DMS153 treated with DMSO at 0.1 percent for 48 hours (cell line): ENCODE data around the gene MED1.

Source experiments
- DNase-seq: peaks from one replicate; lab custom pipeline; 2025; ENCODE audit not compliant: unreplicated experiment; lab: John Stamatoyannopoulos, UW

The MED1 gene

DNA sequence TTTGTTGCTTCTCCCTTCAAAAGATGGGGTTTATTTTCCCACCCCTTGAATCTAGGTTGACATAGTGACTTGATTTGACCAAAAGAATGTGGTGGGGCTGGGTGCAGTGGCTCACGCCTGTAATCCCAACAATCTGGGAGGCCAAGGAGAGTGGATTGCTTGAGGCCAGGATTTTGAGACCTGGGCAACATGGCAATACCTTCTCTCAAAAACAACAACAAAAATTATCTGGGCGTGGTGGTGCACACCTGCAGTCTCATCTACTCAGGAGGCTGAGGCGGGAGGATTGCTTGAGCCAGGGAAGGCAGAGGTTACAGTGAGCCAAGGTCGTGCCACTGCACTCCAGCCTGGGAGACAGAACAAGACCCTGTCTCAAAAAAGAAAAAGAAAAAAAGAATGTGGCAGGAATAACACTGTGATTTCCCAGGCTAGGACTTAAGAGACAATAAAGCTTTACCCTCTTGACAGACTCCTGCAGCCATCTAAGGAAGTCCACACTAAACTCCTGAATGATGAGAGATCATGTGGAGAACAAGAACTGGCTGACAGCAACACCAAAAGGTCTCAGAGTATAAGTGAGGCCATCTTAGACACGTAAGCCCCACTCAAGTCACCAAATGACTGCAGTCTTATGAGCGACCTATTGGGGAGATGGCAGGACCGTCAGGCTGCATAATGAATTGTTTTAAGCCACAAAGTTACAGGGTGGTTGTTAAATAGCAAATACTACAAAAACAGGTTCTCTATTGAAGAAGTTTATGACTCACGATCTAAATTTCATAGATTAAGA, 86.6 kb downstream of the MED1 start:
- no peak for DNase-seq

DNA sequence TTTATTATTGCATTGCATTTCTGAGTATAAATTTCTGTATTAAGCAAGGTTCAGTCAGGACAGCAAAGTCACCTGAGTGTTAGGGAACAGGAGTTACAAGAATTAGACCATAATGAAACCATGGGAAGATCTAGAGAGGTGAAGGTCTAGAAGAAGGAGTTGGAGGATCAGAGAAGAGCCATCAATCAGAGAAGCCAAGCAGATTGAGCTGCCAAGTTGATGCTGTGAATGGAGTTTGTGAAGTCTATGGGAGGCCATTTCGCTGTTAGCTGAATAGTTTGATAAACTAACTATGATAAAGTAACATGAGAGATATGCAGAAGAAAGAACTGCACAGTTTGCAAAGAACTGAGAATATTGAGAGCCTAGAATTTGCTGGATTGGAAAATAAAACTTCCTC, 90.0 kb downstream of the MED1 start:
- no peak for DNase-seq

DNA sequence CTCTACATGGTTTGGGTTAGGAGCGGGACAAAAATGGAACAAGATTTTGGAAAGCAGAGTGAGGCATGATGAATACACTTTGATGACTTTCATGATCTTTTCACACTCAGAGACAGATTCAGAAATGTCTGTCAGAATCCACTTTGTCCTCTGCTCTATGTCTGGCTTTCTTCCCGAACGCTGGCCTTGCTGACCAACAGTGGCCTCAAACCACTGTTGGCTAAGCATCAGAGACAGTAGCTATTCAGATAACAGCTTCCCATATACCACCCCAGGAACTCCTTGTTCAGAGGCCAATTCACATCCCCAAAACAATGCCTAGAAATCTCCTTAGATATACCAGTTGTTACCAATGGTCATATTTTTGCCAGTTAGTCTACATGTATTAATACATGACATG, 90.5 kb downstream of the MED1 start:
- no peak for DNase-seq

DNA sequence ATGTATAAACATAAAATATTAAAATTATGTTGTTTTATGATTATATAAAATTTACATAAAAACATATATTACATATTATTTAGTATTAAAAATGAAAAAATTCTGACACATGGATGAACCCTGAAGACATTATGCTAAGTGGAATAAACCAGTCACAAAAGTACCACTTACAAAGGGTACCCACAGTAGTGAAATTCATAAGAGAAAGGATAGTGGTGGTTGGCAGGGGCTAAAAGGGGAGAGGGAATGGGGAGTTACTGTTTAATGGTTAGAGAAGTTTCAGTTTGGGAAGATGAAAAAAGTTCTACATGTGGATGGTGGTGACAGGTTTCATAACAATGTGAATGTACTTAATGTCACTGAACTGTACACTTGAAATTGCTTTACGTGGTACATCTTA, 91.1 kb downstream of the MED1 start:
- DNase-seq = no peak

DNA sequence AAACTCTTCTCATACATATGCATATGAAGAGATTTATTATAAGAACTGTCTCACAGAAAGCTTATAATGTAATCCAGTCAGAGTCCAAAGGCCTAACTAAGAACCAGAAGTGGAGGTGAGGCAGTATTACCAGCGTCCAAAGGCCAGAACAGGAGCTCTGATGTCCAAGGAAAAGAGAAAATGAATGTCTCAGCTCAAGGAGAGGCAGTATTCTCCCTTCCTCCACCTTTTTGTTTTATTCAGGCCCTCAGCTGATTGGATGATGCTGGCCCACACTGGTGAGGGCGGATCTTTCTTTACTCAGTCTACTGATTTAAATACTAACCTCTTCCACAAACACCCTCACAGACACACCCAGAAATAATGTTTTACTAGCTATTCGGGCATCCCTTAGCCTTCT, 93.1 kb downstream of the MED1 start:
- no peak for DNase-seq

DNA sequence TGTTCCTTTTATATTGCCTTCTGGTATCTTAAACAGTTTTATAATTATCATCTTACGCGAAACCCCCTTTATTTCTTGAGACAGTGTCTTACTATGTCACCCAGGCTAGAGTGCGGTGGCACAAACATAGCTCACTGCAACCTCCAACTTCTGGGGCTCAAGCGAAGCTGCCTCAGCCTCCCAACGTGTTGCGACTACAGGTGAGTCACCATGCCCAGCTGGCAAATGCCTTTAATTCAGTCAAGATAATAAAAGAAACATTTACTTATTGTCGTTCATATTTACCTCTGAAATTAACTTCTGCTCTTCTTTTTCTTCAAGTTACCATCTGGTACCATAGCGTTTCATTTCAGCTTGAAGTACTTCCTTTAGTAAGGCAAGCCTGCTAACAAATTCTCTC, 93.6 kb downstream of the MED1 start:
- no peak for DNase-seq
